NCI-H2196 treated with DMSO at 0.1 percent for 48 hours (cell line): ENCODE results near the gene LCE1C.

ENCODE experiments used
- DNase-seq: peaks from one replicate; lab custom pipeline; 2025; ENCODE audit not compliant: unreplicated experiment; lab: John Stamatoyannopoulos, UW

LCE1C gene, protein sequence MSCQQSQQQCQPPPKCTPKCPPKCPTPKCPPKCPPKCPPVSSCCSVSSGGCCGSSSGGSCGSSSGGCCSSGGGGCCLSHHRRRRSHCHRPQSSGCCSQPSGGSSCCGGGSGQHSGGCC

DNA sequence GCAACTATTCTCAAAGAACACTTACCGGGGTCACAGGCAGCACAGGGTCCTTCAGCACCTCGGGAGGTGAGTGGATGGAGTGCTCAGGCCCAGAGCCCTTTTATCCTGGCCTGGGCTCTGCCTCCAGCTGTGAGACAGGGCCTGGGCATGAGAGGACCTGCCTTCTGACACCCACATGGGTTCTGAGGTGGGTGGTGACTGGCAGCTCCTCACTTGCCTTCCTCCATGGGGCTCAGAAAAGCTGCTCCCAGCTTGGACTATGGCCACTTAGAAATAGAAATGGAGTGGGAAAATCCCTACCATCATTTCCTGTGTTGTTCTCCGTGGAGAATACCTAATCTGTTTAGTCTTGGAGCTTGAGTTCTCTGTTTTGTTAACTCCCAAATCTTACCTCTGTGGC lies at the start of gene LCE1C:
LCE1C (minus strand) TSS at position 76 of the 400 bp plus-strand sequence. CDS start 1,173 bp downstream, outside the sequence.
- DNase-seq = no peak

DNA sequence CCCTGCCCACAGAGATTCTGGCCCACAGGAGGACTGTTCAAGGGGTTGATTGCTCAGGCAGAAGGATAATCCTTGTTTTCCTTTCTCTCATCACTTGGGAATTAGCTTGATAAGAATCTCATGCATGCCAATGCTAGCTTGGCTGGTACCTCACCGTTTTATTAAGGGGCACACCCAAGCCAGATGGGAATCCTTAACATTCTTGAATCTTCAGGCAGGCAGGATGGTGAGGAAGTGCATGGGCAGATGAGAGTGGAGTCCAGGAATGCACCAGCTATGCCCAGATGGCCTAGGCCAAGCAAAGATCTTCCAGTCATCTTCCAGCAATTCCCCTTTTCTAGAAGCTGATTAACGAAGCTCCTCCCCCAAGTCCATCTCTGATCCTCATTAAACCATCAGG lies 49.2 kb upstream of the LCE1C start:
- no peak for DNase-seq

DNA sequence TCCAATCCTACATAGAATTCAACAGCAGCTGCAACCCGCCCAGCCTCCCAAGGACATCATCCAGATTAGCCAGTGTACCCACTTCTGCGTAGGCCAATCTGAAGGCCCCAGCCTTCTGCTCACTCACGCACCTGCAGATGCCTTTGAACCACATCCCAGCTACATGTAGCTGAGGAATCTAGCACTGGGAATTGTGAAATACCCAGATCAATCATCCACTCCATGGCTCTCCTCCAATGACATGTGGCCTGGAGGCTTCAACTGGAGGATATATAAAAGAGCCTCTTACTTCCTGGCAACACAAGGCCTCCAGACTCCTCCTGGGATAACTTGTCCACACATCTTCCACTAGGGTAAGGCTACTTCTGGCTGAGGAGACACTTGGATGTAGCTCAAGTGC lies 36.1 kb upstream of the LCE1C start, which contains the start of gene LCE6A:
LCE6A (plus strand) TSS at position 301 of the 400 bp plus-strand sequence. CDS start 665 bp downstream, outside the sequence.
- DNase-seq = no peak

DNA sequence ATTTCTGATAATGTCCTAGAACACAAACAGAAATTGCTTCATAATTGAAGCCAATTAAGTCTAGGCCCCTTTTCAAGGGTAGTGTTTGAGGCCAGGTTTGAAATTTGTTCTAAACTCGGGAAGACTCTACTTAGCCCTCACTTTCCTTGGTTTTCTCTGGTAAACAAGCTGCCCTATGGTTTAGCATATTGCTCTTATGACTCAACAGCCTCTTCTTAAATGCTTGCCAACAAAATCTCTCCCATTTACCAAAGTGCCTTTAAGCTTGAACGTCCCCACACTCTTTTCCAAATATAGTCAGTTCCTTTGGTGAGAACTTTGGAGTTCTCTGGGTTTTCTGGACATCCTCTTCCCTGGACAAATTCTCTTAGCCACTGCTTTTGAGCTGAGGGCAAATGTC lies 30.4 kb upstream of the LCE1C start:
- DNase-seq = no peak

DNA sequence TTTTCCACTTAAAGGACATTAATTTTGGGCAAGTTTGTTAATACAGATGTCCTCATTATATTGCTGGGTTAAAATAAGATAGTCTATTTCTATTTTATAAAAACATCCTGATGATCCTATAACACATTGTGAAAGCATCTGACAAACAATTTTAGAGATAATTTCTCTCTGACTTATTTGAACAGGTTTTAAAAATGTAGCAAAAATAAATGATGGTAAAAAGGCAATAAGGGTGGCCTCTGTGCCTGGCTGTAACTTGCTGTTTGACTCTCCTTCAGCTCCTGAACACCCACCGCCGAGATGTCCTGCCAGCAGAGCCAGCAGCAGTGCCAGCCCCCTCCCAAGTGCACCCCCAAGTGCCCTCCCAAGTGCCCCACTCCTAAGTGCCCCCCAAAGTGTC lies 20.7 kb upstream of the LCE1C start, which contains the start of gene LCE1A:
LCE1A (plus strand) TSS at position 301 of the 400 bp plus-strand sequence; CDS start at position 301, 0 bp downstream.
- no peak for DNase-seq

DNA sequence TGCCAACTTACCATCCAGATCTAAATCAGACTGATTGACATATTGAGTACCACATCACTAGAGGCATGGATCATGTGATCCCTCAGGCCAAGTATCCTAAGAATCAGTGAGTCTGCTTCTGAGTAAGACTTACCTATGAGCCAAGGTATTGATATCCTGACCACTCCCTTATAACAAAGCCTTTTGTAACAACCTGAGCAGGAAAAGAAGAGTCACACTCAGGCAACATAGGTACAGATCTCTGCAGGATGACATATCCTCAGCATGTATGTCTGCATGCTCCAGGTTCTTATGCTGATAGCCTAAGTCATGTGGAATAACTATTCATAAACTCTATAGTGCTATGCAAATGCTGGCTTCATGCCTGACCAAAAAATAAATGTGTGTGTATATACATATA lies 18.5 kb upstream of the LCE1C start:
- no peak for DNase-seq

DNA sequence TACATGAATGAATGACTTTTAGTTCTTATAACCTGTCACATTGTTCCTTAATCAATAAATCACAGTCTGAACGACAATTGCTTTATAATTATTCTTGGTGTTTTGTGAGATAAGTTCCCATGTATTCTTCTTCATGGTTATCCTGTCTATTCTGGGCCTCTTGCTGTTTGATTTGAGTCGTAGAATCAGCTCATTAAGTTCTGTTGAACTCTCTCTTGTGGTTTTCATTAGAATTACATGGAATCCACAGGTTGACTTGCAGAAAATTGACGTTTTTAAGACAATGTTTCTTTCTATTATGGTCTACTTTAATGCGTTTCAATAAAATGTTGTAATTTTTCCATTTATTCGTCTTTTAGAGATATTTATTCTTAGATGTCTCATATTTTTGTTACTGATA lies 16.8 kb upstream of the LCE1C start:
- no peak for DNase-seq

DNA sequence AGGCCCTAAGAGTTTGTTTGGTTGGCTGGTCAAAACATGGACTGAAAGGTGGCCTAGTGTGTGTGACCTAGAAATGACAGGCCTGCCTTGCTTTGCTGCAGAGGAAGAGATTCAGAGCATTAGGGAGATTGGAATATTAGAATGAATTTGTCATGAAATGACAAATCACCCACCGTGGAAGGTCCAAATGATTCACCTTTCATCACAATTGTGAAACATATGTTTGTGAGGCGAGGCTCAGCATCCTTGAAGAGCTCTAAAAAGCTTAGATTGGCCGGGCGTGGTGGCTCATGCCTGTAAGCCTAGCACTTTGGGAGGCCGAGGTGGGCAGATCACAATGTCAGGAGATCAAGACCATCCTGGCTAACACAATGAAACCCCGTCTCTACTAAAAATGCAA lies 10.9 kb upstream of the LCE1C start:
- DNase-seq = no peak

DNA sequence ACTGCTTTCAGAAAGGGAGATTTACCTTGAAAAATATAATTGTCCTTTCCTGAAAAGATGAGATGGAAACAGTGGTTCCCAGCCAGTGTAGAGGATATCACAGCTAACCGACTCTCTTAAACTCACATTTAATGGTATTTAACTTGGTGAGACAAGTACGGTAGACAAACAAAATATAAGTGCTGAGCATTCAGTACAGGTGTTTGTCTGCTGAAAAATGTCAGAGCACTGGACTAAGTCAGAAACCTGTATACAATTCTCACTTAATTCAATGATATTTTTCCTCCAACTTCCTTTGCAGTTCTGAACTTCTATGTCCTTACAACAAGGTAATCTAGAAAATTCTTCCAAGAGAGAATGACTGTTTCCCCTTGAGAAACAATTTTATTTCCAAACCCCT lies 5.2 kb upstream of the LCE1C start, which contains the start of gene LCE1B:
LCE1B (plus strand) TSS at position 301 of the 400 bp plus-strand sequence. CDS start 476 bp downstream, outside the sequence.
- no peak for DNase-seq

DNA sequence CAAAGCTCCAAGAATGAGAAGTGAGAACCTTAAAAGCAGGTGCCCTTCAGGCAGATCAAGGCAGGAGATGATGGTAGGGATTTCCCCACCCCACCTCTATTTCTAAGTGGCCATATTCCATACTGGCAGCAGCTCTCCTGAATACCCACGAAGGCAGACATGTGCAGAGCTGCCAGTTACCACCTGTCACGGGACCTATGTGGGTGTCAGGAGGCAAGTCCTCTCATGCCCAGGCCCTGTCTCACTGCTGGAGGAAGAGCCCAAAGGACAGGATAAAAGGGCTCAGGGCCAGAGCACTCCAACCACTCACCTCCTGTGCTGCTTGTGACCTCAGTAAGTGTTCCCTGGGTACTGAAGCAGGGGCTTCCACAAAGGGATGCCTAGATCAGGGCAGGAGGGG lies 4.6 kb upstream of the LCE1C start:
- DNase-seq = no peak

DNA sequence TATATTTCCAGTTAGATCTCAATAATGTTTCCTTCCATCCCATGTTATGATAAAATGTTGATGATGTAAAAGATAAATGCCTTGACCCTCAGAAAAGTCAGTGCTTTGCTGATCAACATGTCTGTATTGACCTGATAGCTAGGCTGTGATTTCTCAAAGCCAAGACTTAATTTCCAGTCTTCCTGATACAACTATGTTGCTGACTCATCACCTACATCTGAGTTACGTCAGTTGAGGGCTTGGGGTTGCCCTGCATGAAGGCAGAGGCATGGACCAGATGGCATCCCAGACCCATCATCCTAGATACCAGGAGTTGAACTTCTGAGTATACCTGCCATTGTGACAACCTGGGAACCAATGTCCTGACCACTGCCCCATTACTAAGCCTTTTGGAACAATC lies 5.1 kb downstream of the LCE1C start:
- DNase-seq = no peak

DNA sequence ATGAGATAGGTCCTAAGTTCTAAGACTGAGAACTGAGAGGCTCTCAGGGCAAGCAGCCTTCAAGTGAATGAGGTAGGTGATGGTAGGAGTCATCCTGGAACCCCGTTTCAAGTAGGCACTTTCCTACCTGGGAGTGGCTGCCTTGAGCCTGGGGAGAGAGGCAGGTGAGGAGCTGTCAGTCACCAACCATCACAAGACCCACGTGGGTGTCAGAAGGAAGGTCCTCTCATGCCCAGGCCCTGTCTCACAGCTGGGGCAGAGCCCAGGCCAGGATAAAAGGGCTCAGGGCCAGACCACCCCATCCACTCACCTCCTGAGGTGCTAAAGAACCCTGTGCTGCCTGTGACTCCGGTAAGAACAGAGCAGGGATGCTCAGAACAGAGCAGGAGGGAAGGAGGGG lies 10.0 kb downstream of the LCE1C start, which contains the start of gene LCE1D:
LCE1D (plus strand) TSS at position 301 of the 400 bp plus-strand sequence. CDS start 1,074 bp downstream, outside the sequence.
- no peak for DNase-seq

DNA sequence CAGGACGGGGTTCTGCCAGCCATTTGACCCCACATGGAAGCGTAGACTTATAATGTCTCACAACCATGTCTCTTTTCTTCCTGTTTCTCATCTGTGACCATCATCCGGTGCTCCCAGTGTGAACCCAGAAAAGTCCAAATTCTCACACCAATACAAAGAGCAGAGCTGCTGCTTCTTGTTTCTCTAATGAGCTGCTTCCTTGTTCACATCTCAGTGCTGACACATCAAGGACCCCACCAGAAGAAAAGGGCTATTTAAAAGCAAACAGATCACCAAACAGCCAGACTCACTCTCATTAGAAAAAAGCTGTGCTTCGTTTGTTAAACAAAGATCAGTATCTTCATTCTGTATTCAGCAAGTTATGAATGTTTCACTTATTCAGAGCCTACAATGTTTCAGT lies 10.8 kb downstream of the LCE1C start:
- no peak for DNase-seq

DNA sequence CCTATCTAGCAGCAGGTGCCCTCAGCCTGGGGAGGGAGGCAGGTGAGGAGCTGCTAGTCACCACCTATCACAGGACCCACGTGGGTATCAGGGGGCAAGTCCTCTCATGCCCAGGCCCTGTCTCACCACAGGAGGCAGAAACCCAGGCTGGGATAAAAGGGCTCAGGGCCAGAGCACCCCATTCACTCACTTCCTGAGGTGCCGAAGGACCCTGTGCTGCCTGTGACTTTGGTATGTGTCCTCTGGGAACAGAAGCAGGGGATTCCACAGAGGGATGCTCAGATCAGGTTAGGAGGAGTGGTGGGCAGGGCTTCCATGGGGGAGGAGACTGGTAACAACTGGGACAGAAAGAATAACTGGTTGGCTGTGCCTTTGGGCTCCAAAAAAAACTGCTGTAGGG lies 20.4 kb downstream of the LCE1C start, which contains the start of gene LCE1E:
LCE1E (plus strand) TSS at position 181 of the 400 bp plus-strand sequence. CDS start 1,043 bp downstream, outside the sequence.
- no peak for DNase-seq

DNA sequence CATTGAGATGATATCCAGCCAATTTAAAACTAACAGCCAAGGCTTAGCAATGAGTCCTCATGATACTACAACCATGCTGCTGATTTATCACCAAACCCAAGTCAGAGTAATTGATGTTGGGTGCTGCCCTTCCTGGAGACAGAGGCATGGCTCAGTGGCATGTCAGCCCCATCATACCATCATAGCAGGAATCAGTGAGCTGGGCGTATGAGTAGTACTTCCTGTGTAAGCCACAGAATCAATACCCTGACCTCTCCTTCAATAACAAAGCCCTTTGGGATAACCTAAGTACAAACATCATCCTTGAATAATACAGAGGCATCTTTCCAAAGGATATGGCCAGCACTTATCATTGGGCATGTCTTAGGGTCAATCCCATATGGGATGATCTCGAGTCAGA lies 23.4 kb downstream of the LCE1C start:
- no peak for DNase-seq

DNA sequence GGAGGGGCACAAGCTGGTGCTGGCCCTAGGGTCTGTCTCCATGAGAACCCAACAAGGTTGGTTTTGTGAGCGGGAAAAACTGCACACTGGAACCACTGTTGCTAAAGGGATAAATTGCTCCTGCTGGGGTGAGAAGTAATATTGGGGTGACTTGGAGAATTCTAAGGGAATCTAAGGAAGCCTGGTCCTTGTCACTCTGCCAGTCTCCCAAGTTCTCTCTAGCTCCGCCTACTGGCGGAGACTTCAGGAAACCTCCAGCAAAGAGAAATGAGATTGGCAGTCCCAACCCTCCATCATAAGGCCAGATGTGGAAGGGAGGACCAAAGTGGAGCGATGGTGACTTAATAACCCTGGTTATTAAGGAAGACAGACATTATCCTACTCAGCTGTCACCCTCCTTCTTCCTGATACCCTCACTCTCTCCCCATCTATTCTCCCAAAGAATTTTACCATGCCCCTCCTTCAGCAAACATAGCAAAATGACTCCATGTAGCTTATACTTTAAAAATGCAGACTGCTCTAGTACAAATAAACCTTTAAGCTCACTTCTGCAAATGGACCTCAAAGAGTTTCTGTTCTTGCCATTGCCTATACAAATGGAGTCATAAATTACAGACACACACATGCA lies 28.8 kb downstream of the LCE1C start:
- no peak for DNase-seq

DNA sequence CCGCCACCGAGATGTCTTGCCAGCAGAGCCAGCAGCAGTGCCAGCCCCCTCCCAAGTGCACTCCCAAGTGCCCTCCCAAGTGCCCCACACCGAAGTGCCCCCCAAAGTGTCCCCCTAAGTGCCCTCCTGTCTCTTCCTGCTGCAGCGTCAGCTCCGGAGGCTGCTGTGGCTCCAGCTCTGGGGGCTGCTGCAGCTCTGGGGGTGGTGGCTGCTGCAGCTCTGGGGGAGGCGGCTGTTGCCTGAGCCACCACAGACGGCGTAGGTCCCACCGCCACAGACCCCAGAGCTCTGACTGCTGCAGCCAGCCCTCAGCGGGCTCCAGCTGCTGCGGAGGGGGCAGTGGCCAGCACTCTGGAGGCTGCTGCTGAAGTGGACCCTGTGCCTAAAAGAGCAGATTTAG lies 30.1 kb downstream of the LCE1C start:
- no peak for DNase-seq

DNA sequence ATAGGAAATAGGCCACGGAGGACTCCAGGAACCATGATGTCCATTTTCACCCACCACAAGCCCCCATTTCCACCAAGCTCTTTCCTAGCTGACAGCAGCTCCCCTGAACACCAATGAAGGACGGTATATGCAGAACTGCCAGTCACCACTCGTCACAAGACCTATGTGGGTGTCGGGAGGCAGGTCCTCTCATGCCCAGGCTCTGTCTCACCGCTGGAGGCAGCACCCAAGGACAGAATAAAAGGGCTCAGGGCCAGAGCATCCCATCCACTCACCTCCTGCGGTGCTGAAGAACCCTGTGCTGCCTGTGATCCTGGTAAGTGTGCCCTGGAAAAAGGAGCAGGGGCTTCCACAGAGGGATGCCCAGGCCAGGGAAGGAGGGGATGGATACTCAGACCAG lies 31.6 kb downstream of the LCE1C start, which contains the start of gene LCE1F:
LCE1F (plus strand) TSS at position 266 of the 400 bp plus-strand sequence. CDS start 1,232 bp downstream, outside the sequence.
- DNase-seq = no peak

DNA sequence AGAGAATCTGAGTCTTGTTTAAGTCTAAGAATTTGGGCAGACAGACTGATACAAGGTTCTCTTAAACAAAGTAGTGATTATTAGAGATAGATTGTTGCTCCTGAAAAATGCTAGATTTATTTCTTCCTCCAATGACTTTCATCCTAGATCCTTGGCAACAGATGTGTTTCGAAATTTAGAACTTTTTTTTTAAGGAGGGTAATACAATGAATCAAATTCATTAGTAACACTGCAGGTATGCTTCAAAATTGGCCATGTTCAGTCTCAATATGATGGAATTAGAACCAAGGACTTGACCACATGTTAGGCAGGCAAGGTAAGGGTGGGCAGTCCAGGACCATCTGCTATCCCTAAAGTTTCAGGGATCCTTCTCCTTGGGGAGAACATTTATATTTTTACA lies 36.0 kb downstream of the LCE1C start:
- DNase-seq = no peak

DNA sequence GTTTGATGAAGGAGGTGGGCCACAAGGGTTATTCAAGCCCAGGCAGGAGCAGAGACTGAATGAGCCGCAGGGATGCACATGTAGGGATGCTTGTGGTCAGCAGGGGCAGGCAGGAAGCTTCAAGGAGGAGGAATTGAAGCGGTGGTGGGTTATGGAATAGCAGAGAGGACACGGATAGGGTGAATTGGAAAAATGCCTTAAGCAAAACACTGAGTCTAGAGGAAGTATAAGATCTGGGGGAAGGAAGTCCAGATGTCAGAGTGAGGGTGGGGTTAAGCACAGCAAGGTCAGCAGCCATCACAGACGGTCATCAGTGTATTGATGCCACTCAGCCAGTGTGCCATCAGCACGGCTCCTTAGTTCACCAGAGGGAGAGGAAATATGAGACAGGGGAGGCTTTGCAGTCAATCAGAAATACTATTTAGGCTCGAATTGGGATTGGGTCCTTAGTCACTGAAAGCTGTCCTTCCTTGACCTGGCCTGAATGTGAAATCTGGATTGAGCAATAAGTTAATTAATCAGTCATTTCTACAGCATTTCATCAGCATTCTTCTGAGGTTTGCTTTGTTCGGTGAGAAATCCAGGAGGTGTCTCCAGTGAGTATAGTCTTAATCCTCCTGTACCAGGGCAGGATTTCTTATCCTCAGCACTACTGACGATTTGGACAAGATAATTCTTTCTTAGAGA lies 37.5 kb downstream of the LCE1C start:
- no peak for DNase-seq

DNA sequence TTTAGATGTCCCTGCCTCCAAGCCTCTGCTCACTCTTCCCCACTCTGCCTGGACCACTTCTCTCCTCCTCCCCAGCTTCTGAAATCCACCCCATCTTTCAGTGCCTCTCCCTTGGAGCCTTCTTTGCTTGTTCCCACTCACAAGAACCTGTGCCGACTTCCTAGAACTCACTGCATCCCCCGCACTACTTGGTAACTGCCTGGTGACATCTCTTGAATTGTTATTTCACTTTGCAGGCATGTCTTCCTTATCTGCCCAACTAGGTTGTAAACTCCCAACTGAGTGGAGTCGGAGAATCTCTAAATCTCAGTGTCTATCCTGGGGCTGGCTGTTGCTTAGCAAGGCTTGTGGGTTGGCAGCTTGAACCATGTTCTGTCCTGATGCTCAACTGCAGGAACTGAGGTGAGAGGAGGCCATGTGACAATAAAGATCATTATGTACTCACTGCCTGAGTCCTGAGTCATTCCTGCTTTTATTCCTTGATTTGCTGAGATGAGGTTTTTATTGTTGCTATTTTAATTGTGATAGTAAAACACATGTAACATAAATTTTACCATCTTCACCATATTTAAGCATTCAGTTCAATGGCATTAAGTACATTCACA lies 44.7 kb downstream of the LCE1C start:
- DNase-seq = no peak
